Measurements from ENCODE around the gene LSS. TPM values are rescaled to one million over a fixed set of nuclear protein-coding genes. Genes with fewer than 3 reads are reported as not detected.

The LSS gene
- total and polyA plus RNA-seq, 8 donors: 15.3 to 246 (median 36.1) TPM

GRCh38 chr21:46182548-46183336 lies 45.8 kb downstream of the LSS start:
- Histone ChIP-seq H3K4me1 (peaks cover 0 to 24% (median 8%) of the 10 kb centered on the region in 4 donors), H3K27me3 (peaks cover 0 to 14% (median 0%) of the 10 kb centered on the region in 3 donors), H3K4me3 (no peak overlapping the region), H3K36me3 (peaks cover 0 to 18% (median 0%) of the 10 kb centered on the region in 4 donors), H3K9me3 (no peaks in the 10 kb centered on the region), H3K27ac (peak overlapping the region in 1 of 5 donors; percentile 38)
- intact Hi-C loops (cut with DNase I; ENCODE audit: low total_unique reads): no loop called here
- DNase-seq: peak in 1 of 2 donors; percentile 42
- 87 to 93% (median 88%) methylated on average over 21 to 44 of the region's 44 CpGs for WGBS, 5 donors
- TF ChIP-seq POLR2A (IDR thresholded peaks at IDR 0.05): no peak
- TF ChIP-seq POLR2AphosphoS5 (IDR thresholded peaks at IDR 0.05): no peak
- no peak for TF ChIP-seq EP300 (IDR thresholded peaks at IDR 0.05)
- TF ChIP-seq, protein P1, sequence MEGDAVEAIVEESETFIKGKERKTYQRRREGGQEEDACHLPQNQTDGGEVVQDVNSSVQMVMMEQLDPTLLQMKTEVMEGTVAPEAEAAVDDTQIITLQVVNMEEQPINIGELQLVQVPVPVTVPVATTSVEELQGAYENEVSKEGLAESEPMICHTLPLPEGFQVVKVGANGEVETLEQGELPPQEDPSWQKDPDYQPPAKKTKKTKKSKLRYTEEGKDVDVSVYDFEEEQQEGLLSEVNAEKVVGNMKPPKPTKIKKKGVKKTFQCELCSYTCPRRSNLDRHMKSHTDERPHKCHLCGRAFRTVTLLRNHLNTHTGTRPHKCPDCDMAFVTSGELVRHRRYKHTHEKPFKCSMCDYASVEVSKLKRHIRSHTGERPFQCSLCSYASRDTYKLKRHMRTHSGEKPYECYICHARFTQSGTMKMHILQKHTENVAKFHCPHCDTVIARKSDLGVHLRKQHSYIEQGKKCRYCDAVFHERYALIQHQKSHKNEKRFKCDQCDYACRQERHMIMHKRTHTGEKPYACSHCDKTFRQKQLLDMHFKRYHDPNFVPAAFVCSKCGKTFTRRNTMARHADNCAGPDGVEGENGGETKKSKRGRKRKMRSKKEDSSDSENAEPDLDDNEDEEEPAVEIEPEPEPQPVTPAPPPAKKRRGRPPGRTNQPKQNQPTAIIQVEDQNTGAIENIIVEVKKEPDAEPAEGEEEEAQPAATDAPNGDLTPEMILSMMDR (IDR thresholded peaks at IDR 0.05): no peak

DNA sequence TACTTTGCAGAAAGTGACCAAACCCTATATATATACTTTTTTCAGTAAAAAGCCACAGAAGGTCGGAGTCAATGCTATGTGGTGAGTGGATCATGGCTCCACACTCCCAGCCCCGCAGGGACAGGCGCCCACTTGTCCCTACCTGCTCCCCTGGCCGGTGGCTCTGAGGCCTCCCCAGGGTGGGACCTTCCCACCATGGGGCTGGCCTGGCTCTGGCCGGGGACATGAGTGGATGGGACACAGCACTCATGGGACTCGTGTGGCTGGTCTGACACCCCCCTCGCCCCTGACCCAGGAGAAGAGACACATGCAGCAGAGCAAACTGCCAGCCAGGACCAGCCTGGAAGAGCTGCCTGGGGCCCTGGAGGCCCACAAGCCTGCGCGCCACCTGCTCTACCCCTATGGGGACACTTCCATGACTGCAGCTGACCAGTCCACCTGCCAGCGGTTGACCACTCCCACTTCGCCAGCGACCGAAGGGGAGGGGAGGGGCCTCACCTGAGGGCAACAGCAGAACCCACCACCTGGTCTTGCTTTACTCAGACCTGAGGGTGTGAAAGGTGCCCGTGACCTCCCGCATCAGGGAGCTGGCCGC lies 46.5 kb downstream of the LSS start:
- WGBS, 5 donors: 71 to 94% (median 89%) methylated on average over 5 to 16 of the region's 16 CpGs
- TF ChIP-seq POLR2A (IDR thresholded peaks at IDR 0.05): no peak
- no peak for TF ChIP-seq POLR2AphosphoS5 (IDR thresholded peaks at IDR 0.05)
- TF ChIP-seq, protein P1 (IDR thresholded peaks at IDR 0.05): no peak
- TF ChIP-seq EP300 (IDR thresholded peaks at IDR 0.05): no peak
- intact Hi-C loops (cut with DNase I; ENCODE audit: low total_unique reads): no loop called here
- Histone ChIP-seq H3K36me3 (peaks cover 0 to 18% (median 0%) of the 10 kb centered on the region in 4 donors), H3K4me3 (no peak overlapping the region), H3K4me1 (peaks cover 0 to 24% (median 8%) of the 10 kb centered on the region in 4 donors), H3K27me3 (peaks cover 0 to 14% (median 0%) of the 10 kb centered on the region in 3 donors), H3K9me3 (no peaks in the 10 kb centered on the region), H3K27ac (peak overlapping the region in 1 of 5 donors; percentile 38)
- peak in 1 of 2 donors; percentile 6 for DNase-seq

GRCh38 chr21:46181436-46181835 lies 47.1 kb downstream of the LSS start:
- H3K36me3 ChIP-seq: peaks cover 0 to 18% (median 0%) of the 10 kb centered on the region in 4 donors
- peaks cover 0 to 14% (median 0%) of the 10 kb centered on the region in 3 donors for H3K27me3 ChIP-seq
- peaks cover 0 to 24% (median 8%) of the 10 kb centered on the region in 4 donors for H3K4me1 ChIP-seq
- intact Hi-C loops (cut with DNase I; ENCODE audit: low total_unique reads): no loop called here
- no peak overlapping the region for H3K4me3 ChIP-seq
- DNase-seq: no peak
- 86 to 92% (median 89%) methylated on average over 12 to 19 of the region's 19 CpGs for WGBS, 5 donors
- peaks cover 0 to 4% (median 0%) of the 10 kb centered on the region in 4 donors for H3K9me3 ChIP-seq
- TF ChIP-seq POLR2A (IDR thresholded peaks at IDR 0.05) (no peak), EP300 (IDR thresholded peaks at IDR 0.05) (no peak), POLR2AphosphoS5 (IDR thresholded peaks at IDR 0.05) (no peak)
- TF ChIP-seq, protein P1 (IDR thresholded peaks at IDR 0.05): no peak
- H3K27ac ChIP-seq: no peak overlapping the region

DNA sequence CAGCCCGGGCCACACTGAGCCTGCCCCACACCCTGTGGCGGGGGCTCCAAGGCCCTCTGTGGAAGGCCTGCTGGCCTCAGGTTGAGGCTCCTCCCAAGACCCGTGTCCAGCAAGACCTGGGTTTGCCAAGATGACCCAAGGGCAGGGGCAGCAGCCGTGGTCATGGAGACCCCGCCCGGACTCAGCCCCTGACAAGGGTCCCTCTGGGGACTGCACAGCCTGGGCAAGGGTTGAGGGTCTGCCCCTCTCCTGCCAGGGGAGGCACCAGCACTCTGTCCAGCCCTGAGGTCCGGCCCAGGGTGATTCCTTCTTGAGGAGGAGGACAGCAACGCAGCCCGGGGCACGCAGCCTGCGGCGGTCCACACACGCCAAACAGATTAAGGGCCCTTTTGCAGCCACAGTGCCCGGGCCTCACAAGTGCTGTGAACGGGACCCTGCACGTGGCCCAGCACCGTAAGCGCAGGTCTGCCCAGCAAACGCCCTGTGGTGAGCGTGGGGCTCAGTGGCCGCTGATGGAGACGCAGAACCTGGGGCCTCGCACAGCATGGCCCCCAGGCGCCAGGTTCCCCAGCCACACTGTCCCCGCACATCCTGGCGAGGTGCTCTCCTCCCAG lies 47.7 kb downstream of the LSS start:
- Histone ChIP-seq H3K4me1 (peaks cover 0 to 24% (median 8%) of the 10 kb centered on the region in 4 donors), H3K9me3 (peaks cover 0 to 5% (median 0%) of the 10 kb centered on the region in 4 donors), H3K4me3 (no peak overlapping the region), H3K36me3 (peaks cover 0 to 18% (median 0%) of the 10 kb centered on the region in 4 donors), H3K27me3 (peaks cover 0 to 14% (median 0%) of the 10 kb centered on the region in 3 donors), H3K27ac (no peak overlapping the region)
- intact Hi-C loops (cut with DNase I; ENCODE audit: low total_unique reads): no loop called here
- TF ChIP-seq POLR2A (IDR thresholded peaks at IDR 0.05) (no peak), EP300 (IDR thresholded peaks at IDR 0.05) (no peak), POLR2AphosphoS5 (IDR thresholded peaks at IDR 0.05) (no peak)
- TF ChIP-seq, protein P1 (IDR thresholded peaks at IDR 0.05): no peak
- DNase-seq: no peak
- 87 to 94% (median 91%) methylated on average over 5 to 26 of the region's 26 CpGs for WGBS, 5 donors

All from stomach (tissue), 9 donors.